HepG2 (cell line): ENCODE results near the gene TXNRD2.
"Not testable (repeated sequence)": the region's sequence is repeated elsewhere in the genome, so short reads cannot be mapped to it uniquely, and the experiment has no call there.

Experiments
- BRCA1 ChIP-seq: sonication (generic); formaldehyde crosslinking; IDR thresholded peaks from 2 replicates; pipeline ENCODE4 v1.4.0; 2020; ENCODE audit warnings: missing genetic modification reagents
- JUNB ChIP-seq: sonication (generic); formaldehyde crosslinking; IDR thresholded peaks from 2 replicates; pipeline ENCODE4 v1.8.0; 2022; ENCODE audit warnings: missing genetic modification reagents, mild to moderate bottlenecking, borderline replicate concordance
- MIER2 ChIP-seq: IDR thresholded peaks from 2 replicates; pipeline ENCODE4 v1.6.1; 2016; ENCODE audit warnings: missing biosample characterization, missing genetic modification reagents
- MYNN ChIP-seq: sonication (generic); formaldehyde crosslinking; IDR thresholded peaks from 2 replicates; pipeline ENCODE4 v1.4.0; 2020; ENCODE audit warnings: mild to moderate bottlenecking, low read depth, missing genetic modification reagents
- NFRKB ChIP-seq: fragments of 450-650 bp; IDR thresholded peaks from 2 replicates; pipeline ENCODE4 v1.6.1; 2017
- RFX1 ChIP-seq: fragments of 450-650 bp; IDR thresholded peaks from 2 replicates; pipeline ENCODE4 v1.6.1; 2017
- ZNF589 ChIP-seq: sonication (generic); formaldehyde crosslinking; conservative IDR thresholded peaks from 2 replicates; pipeline ENCODE4 v1.8.0; 2022; ENCODE audit warnings: mild to moderate bottlenecking, moderate library complexity, missing genetic modification reagents
- ZZZ3 ChIP-seq: sonication (generic); formaldehyde crosslinking; IDR thresholded peaks from 2 replicates; pipeline ENCODE4 v1.4.0; 2020; ENCODE audit warnings: missing genetic modification reagents, mild to moderate bottlenecking, borderline replicate concordance
- TF ChIP-seq, protein P1 (sequence below): sonication (generic); formaldehyde crosslinking; conservative IDR thresholded peaks from 2 replicates; pipeline ENCODE4 v1.4.0; 2020; ENCODE audit warnings: mild to moderate bottlenecking, missing genetic modification reagents, moderate library complexity
- TF ChIP-seq, protein P2 (sequence below): sonication (generic); formaldehyde crosslinking; conservative IDR thresholded peaks from 2 replicates; pipeline ENCODE4 v1.8.0; 2022; ENCODE audit warnings: mild to moderate bottlenecking, moderate library complexity, missing genetic modification reagents

- not testable (repeated sequence) for TF ChIP-seq NFRKB; RFX1; JUNB (CRISPR knock-in tag); MYNN (CRISPR knock-in tag); BRCA1 (CRISPR knock-in tag); MIER2 (CRISPR knock-in tag); ZNF589 (CRISPR knock-in tag); ZZZ3
- TF ChIP-seq, protein P1, sequence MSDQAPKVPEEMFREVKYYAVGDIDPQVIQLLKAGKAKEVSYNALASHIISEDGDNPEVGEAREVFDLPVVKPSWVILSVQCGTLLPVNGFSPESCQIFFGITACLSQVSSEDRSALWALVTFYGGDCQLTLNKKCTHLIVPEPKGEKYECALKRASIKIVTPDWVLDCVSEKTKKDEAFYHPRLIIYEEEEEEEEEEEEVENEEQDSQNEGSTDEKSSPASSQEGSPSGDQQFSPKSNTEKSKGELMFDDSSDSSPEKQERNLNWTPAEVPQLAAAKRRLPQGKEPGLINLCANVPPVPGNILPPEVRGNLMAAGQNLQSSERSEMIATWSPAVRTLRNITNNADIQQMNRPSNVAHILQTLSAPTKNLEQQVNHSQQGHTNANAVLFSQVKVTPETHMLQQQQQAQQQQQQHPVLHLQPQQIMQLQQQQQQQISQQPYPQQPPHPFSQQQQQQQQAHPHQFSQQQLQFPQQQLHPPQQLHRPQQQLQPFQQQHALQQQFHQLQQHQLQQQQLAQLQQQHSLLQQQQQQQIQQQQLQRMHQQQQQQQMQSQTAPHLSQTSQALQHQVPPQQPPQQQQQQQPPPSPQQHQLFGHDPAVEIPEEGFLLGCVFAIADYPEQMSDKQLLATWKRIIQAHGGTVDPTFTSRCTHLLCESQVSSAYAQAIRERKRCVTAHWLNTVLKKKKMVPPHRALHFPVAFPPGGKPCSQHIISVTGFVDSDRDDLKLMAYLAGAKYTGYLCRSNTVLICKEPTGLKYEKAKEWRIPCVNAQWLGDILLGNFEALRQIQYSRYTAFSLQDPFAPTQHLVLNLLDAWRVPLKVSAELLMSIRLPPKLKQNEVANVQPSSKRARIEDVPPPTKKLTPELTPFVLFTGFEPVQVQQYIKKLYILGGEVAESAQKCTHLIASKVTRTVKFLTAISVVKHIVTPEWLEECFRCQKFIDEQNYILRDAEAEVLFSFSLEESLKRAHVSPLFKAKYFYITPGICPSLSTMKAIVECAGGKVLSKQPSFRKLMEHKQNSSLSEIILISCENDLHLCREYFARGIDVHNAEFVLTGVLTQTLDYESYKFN, result not testable (repeated sequence)
- TF ChIP-seq, protein P2, sequence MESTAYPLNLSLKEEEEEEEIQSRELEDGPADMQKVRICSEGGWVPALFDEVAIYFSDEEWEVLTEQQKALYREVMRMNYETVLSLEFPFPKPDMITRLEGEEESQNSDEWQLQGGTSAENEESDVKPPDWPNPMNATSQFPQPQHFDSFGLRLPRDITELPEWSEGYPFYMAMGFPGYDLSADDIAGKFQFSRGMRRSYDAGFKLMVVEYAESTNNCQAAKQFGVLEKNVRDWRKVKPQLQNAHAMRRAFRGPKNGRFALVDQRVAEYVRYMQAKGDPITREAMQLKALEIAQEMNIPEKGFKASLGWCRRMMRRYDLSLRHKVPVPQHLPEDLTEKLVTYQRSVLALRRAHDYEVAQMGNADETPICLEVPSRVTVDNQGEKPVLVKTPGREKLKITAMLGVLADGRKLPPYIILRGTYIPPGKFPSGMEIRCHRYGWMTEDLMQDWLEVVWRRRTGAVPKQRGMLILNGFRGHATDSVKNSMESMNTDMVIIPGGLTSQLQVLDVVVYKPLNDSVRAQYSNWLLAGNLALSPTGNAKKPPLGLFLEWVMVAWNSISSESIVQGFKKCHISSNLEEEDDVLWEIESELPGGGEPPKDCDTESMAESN (CRISPR knock-in tag), result not testable (repeated sequence)
Observed at GRCh38 chr22:19935123-19935718, 6.4 kb downstream of the TXNRD2 start.
